Esophagus muscularis mucosa (tissue), 4 donors: ENCODE measurements around the gene WDR48. TPM values are rescaled to one million over a fixed set of nuclear protein-coding genes. Genes with fewer than 3 reads are reported as not detected.

Experiments
- DNase-seq: peaks from one replicate; pipeline ENCODE4 v3.0.0-alpha.2; 2017; ENCODE audit errors: extremely low spot score
- H3K27ac ChIP-seq, 4 donors: fragments of 200-600 bp; sonication (generic); replicated peaks in 1 of 4; 1 replicate in 3 of 4; 2 replicates in 1 of 4; pipeline ENCODE4 v1.5.1; 2016 to 2019; ENCODE audit warnings: mild to moderate bottlenecking in 1 of 4
- H3K27me3 ChIP-seq, 4 donors: fragments of 200-600 bp; sonication (generic); one replicate each; pipeline versions ENCODE4 v1.5.1 to v1.6.0; 2016 to 2019
- H3K36me3 ChIP-seq, 4 donors: fragments of 200-600 bp; sonication (generic); one replicate each; pipeline ENCODE4 v1.5.1; 2016 to 2019
- H3K4me1 ChIP-seq, 4 donors: fragments of 200-600 bp; sonication (generic); one replicate each; pipeline ENCODE4 v1.5.1; 2016 to 2019
- H3K4me3 ChIP-seq, 4 donors: fragments of 200-600 bp; sonication (generic); 1 replicate in 2 of 4; 2 replicates in 2 of 4; pipeline ENCODE4 v1.5.1; 2016 to 2019; ENCODE audit warnings: mild to moderate bottlenecking in 4 of 4, moderate library complexity in 1 of 4
- H3K9me3 ChIP-seq, 4 donors: fragments of 200-600 bp; sonication (generic); 1 replicate in 3 of 4; 2 replicates in 1 of 4; pipeline ENCODE4 v1.5.1; 2016 to 2019
- CTCF ChIP-seq, 3 experiments: fragments of 200-600 bp in 2 of 3; fragments of 450-650 bp in 1 of 3; sonication (generic) in 2 of 3; IDR thresholded peaks; one replicate each; pipeline ENCODE4 v1.5.1; 2017 to 2019; ENCODE audit warnings: antibody characterized with exemption in 3 of 3, mild to moderate bottlenecking in 2 of 3, moderate library complexity in 1 of 3
- EP300 ChIP-seq: sonication (generic); formaldehyde crosslinking; IDR thresholded peaks from one replicate; pipeline ENCODE4 v1.6.1; 2017; ENCODE audit warnings: antibody characterized with exemption
- POLR2A ChIP-seq: fragments of 450-650 bp; IDR thresholded peaks from one replicate; pipeline ENCODE4 v1.6.1; 2017; ENCODE audit warnings: antibody characterized with exemption, moderate library complexity, mild to moderate bottlenecking, low read depth
- POLR2AphosphoS5 ChIP-seq, 2 donors: sonication (generic); formaldehyde crosslinking; IDR thresholded peaks; one replicate each; pipeline ENCODE4 v1.6.1; 2017; ENCODE audit warnings: antibody characterized with exemption in 2 of 2
- WGBS: methylation state at CpG from one replicate; pipeline ENCODE4 v1.1.5; 2018; 5-methylcytosine and 5-hydroxymethylcytosine counted together
- intact Hi-C: fragments of 100-400 bp; cut with DNase I; formaldehyde crosslinking; loops from one replicate; pipeline ENCODE4 v1.15.1; 2023
- total RNA-seq, 4 donors: library from RNA; depleted of rRNA; stranded (reverse); fragments of >200 nt; gene quantifications; one replicate each; pipeline versions ENCODE4 v1.1.0 to v1.2.1, GENCODE V29; 2016

The WDR48 gene
- total RNA-seq, 4 donors from 2014 or later: 25.9 to 40.0 (median 29.8) TPM

DNA sequence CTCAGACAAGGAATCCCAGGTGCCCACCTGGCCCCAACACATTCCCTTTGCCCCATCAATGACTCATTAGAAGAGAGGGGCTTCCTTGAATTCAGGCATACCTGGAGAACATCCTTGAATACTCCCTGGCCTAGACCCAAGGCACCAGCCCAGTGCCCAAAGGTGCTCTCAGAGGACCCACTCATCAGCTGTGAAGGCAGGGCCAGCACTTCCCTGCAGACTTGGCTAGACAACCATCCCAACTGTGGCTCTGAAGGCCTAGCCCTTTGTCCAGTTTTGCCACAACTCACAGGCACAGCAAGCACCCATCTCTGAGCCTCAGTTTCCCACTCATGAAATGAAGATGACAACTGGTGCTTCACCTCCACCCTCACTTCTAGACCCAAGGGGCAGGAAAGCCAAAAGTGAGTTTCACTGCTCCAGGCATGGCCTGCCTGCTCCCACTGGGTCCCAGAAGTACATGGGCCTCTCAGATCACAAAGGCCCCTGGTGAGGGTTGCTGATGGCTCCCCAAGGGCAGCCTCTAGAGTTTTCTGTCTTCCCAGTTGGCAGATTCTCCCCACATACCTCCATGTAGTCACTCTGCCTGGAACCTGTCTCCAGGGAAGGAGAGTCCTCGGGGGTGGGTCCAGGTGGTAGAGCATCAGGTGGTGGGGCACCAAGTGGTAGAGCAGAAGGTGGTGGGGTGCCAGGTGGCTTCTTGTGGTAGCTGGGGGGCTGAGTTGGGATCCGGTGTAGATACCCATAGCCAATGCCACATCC lies 48.1 kb downstream of the WDR48 start:
- no peak overlapping the region for H3K4me3 ChIP-seq
- peaks cover 34 to 76% (median 63%) of the 10 kb centered on the region in 4 donors for H3K36me3 ChIP-seq

GRCh38 chr3:39100500-39100886 lies 48.7 kb downstream of the WDR48 start:
- no peak for DNase-seq
- H3K4me1 ChIP-seq: peaks cover 36 to 52% (median 51%) of the 10 kb centered on the region in 4 donors
- no peaks in the 10 kb centered on the region for H3K27me3 ChIP-seq
- H3K27ac ChIP-seq: peak overlapping the region in 1 of 4 donors; percentile 27
- intact Hi-C loops: no loop called here
- H3K36me3 ChIP-seq: peaks cover 33 to 70% (median 58%) of the 10 kb centered on the region in 4 donors
- H3K9me3 ChIP-seq: no peaks in the 10 kb centered on the region
- TF ChIP-seq EP300 (no peak), POLR2AphosphoS5 (IDR thresholded peaks at IDR 0.05) (no peak), POLR2A (no peak), CTCF (IDR thresholded peaks at IDR 0.05) (no peak)
- 93% methylated on average over 8 of the region's 9 CpGs for WGBS
- H3K4me3 ChIP-seq: no peak overlapping the region

More for the DNA sequence above, 48.1 kb downstream of the WDR48 start:
- H3K9me3 ChIP-seq: no peaks in the 10 kb centered on the region
- intact Hi-C loops: no loop called here
- peaks cover 30 to 52% (median 45%) of the 10 kb centered on the region in 4 donors for H3K4me1 ChIP-seq
- 89% methylated on average over 2 of the region's 2 CpGs for WGBS
- H3K27me3 ChIP-seq: no peaks in the 10 kb centered on the region
- TF ChIP-seq POLR2AphosphoS5 (IDR thresholded peaks at IDR 0.05): no peak
- no peak for TF ChIP-seq CTCF (IDR thresholded peaks at IDR 0.05)
- TF ChIP-seq EP300: no peak
- no peak for TF ChIP-seq POLR2A
- H3K27ac ChIP-seq: no peak overlapping the region
- peak; percentile 77 for DNase-seq

DNA sequence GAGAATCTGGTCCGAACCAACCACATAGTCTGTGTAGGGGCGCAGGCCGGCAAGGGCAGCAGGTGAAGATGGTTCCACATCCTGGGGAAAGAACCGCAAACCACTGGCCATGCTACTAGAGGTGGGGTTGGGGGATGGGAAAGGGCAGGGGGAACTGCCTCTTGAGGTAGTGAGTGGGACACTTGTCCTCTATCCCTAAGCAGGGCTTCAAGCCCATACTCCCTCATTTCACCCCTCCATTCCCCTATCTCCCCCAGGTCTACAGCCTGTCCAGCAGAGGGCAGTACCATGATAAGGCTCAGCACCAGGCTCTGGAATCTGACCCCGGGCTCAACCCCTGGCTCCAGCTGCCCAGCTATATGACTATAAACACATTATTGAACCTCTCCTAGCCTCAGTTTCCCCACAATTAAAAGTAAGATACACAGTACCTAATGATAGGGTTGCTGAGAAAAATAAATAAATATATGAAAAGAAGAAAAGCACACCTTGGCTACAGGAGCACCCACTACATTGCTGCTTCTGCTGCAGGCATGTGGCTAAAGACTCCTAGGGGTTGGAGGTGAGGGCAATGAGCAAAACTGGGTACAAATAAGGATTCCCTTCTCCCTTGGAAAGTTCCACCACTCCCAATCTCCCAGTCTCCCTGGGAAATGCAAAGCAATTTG lies 49.3 kb downstream of the WDR48 start:
- intact Hi-C loops: no loop called here
- Histone ChIP-seq H3K9me3 (no peaks in the 10 kb centered on the region), H3K27ac (peak overlapping the region in 2 of 4 donors; percentile 11 to 27), H3K4me3 (no peak overlapping the region), H3K36me3 (peaks cover 33 to 63% (median 52%) of the 10 kb centered on the region in 4 donors), H3K4me1 (peaks cover 42 to 57% (median 54%) of the 10 kb centered on the region in 4 donors), H3K27me3 (no peaks in the 10 kb centered on the region)
- TF ChIP-seq CTCF (IDR thresholded peaks at IDR 0.05): peak; percentile 41 to 64 (median 43)
- TF ChIP-seq POLR2AphosphoS5 (IDR thresholded peaks at IDR 0.05): no peak
- 84% methylated on average over 5 of the region's 5 CpGs for WGBS
- peak; percentile 77 for DNase-seq

DNA sequence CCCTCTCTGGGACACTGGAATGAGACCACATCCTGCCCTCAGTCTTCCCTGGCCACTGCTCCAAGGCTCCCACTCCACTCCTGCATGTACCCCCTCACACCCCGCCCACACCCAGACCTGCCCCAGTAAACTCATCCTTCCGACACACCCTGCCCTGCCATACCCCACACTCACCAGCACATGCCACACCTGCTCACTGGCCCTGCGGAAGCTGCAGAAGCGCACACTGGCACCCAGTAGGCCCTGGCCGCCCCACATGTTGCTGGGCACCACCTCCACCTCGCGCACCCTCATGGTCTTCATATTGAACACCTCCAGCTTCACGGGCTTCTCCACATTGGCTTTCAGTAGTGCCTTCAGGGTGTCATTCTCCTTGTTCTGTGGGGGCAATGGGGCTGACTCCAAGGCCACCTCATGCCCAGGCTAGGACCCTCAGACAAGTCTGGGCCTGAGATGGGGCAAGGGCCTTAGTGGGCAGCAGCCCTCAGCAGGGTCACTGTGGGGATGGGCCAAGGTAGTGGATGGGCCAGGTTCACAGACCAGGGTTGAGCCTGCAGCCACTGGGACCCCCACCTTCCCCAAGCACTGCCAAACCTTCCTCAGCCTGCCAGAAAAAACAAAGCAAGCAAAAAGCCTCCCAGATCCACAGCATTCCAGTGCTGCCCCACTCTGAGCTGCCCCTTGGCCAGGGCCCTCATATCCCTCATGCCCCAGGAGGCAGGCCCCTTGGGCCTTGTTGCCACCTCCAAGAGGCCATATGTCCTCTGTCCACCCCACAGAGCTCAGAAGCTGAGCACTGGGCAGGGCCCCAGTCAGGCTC lies 50.9 kb downstream of the WDR48 start:
- Histone ChIP-seq H3K4me3 (no peak overlapping the region), H3K36me3 (peaks cover 26 to 48% (median 37%) of the 10 kb centered on the region in 4 donors), H3K27ac (peak overlapping the region in 2 of 4 donors; percentile 6 to 92), H3K4me1 (peaks cover 46 to 59% (median 55%) of the 10 kb centered on the region in 4 donors), H3K9me3 (no peaks in the 10 kb centered on the region), H3K27me3 (no peaks in the 10 kb centered on the region)
- intact Hi-C loops: no loop called here
- DNase-seq: peak; percentile 88
- no peak for TF ChIP-seq EP300
- TF ChIP-seq CTCF (IDR thresholded peaks at IDR 0.05): no peak
- TF ChIP-seq POLR2A: no peak
- no peak for TF ChIP-seq POLR2AphosphoS5 (IDR thresholded peaks at IDR 0.05)
- 95% methylated on average over 8 of the region's 8 CpGs for WGBS
